Stomach smooth muscle (tissue), 2 donors: ENCODE measurements around the gene KATNB1.

Experiments used
- H3K27ac ChIP-seq: one replicate; pipeline ENCODE4 v1.7.0; 2013; ENCODE audit warnings: mild to moderate bottlenecking, low read length, inconsistent platforms
- H3K27me3 ChIP-seq, 2 donors: one replicate each; pipeline ENCODE4 v1.7.0; 2013; ENCODE audit warnings: low read length in 2 of 2; ENCODE audit not compliant: insufficient read depth in 2 of 2, control insufficient read depth in 1 of 2
- H3K36me3 ChIP-seq, 2 donors: one replicate each; pipeline ENCODE4 v1.7.0; 2013; ENCODE audit warnings: low read length in 2 of 2; ENCODE audit not compliant: control insufficient read depth in 2 of 2, insufficient read depth in 2 of 2
- H3K4me1 ChIP-seq: one replicate; pipeline ENCODE4 v1.7.0; 2013; ENCODE audit warnings: low read length; ENCODE audit not compliant: control insufficient read depth, insufficient read depth
- H3K4me3 ChIP-seq, 2 donors: one replicate each; pipeline ENCODE4 v1.7.0; 2013; ENCODE audit warnings: low read length in 2 of 2
- H3K9ac ChIP-seq, 2 donors: one replicate each; pipeline ENCODE4 v1.7.0; 2013; ENCODE audit warnings: low read length in 2 of 2, mild to moderate bottlenecking in 1 of 2
- H3K9me3 ChIP-seq, 2 donors: one replicate each; pipeline ENCODE4 v1.7.0; 2013; ENCODE audit warnings: low read length in 2 of 2; ENCODE audit not compliant: control insufficient read depth in 2 of 2
- donor health status: healthy.
- donor health status: Pancreatic carcinoma.

The KATNB1 gene

DNA sequence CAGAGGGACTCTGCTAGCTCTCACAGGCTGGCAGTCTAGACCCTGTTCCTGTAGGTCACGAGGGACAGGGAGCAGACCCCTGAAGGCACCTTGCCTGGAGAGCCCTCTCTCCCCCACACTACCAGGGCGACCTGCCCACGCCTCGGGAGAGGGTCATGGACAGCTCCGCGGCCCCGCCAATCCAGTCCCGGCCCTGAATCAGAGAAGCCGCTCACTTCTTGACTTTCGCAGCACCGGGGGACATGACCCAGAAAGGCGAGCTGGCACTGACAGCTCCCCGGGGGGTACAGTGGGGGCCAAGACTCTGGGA, 61.6 kb downstream of the KATNB1 start:
- Histone ChIP-seq H3K4me3 (no peak overlapping the region), H3K27ac (no peak overlapping the region)

DNA sequence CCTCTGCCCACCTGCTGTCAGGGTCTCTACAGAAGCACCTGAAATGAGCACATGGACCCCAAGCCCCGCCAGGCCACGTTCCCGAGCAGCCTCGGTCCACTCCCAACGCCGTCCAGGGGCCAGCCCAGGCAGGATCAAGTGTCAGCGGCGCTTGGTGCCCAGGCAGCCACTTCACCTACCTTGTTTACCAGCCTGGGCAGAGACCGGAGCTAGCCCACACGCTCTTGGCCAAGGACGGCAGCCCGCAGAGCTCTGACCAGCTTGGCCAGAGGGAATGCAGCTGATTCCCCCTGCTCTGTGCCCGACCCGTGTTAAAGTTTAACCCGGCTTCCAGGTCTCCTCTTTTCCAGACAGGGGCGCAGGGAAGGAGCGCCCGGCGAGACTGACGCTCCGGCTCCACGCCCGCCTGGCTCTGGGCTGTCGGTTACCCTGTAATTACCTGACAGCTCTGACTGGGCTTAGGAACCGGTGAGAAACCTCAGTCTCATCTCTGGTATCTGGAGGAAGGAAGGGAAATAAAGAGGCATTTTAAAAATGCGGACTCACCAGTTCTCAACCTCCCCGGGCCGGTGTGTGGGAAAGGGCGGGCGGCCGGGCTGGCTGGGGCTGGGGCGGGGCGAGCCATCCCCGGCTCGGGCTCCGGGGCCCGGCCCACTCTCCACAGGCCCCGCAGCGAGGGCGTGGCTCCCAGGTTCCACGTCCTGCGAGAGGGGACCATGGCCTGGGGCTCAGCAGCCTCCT, 62.1 kb downstream of the KATNB1 start:
- no peaks in the 10 kb centered on the region for H3K27me3 ChIP-seq
- H3K9me3 ChIP-seq = no peaks in the 10 kb centered on the region
- H3K4me3 ChIP-seq = no peak overlapping the region
- no peak overlapping the region for H3K27ac ChIP-seq
- peaks cover 0 to 4% of the 10 kb centered on the region in 2 donors for H3K36me3 ChIP-seq
- peaks cover 29% of the 10 kb centered on the region for H3K4me1 ChIP-seq
- no peak overlapping the region for H3K9ac ChIP-seq

More for the DNA sequence above, 61.6 kb downstream of the KATNB1 start:
- no peaks in the 10 kb centered on the region for H3K9me3 ChIP-seq
- no peaks in the 10 kb centered on the region for H3K27me3 ChIP-seq
- no peak overlapping the region for H3K9ac ChIP-seq
- peaks cover 0 to 4% of the 10 kb centered on the region in 2 donors for H3K36me3 ChIP-seq
- H3K4me1 ChIP-seq = peaks cover 25% of the 10 kb centered on the region

DNA sequence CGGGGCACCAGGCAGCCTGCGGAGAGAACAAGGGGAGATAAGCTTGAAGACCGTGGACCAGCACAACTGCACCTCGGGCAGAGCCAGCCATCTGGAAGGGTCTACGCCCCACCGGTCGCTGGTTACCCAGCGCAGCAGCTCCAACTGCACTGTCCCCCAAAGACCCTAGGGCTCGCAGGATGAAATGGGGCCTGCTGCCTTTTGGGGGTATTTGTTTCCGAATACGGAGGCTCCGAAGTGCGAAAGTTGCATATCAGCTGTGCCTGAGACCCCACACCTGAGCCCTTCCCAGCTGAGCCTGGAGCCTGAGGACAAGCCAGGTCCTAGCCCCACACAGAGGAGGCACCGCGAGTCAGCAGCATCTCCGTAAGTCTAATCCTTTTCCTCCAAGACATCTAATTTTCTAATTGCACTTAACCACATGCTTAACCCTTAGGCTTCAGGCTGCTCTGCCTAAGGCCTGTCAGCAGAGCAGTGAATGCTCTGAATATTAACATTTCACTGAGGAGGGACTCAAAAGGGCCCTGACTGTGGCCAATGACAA, 62.8 kb downstream of the KATNB1 start:
- Histone ChIP-seq H3K4me3 (no peak overlapping the region), H3K36me3 (peaks cover 0 to 4% of the 10 kb centered on the region in 2 donors), H3K27me3 (no peaks in the 10 kb centered on the region), H3K9me3 (no peaks in the 10 kb centered on the region), H3K27ac (no peak overlapping the region), H3K4me1 (peaks cover 35% of the 10 kb centered on the region), H3K9ac (no peak overlapping the region)

DNA sequence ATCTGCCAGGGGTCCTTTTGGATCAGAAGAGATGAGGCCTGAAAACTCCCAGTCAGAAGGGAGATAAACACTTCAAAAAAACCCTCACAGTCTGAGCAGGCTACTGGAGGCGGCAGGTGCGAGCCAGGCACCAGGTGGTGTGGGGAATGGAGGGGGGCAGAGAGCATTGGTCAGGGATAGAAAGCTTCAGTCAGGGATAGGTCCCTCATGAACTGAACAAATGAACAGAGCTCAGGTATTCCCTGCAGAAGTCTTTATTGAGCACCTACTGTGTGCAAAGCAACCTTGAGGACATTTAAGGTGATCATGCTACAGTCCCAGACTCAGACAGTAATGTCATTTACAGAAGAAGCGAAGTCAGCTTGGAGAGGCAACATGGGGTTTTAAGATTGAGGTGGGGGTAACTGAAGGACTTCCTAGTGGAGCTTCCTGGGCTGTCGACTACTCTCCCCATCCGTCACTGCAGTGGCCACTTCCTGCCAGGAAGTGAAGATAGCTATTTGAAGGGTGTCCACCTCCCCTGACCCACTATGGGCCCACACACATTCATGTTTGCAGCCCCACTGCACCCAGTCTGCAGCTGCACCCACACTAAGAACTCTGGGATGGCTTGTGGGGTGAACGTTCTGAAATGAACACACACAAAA, 63.5 kb downstream of the KATNB1 start:
- Histone ChIP-seq H3K9me3 (no peaks in the 10 kb centered on the region), H3K9ac (no peak overlapping the region), H3K27me3 (no peaks in the 10 kb centered on the region), H3K36me3 (peaks cover 0 to 4% of the 10 kb centered on the region in 2 donors), H3K4me3 (no peak overlapping the region), H3K27ac (no peak overlapping the region), H3K4me1 (peaks cover 41% of the 10 kb centered on the region)

DNA sequence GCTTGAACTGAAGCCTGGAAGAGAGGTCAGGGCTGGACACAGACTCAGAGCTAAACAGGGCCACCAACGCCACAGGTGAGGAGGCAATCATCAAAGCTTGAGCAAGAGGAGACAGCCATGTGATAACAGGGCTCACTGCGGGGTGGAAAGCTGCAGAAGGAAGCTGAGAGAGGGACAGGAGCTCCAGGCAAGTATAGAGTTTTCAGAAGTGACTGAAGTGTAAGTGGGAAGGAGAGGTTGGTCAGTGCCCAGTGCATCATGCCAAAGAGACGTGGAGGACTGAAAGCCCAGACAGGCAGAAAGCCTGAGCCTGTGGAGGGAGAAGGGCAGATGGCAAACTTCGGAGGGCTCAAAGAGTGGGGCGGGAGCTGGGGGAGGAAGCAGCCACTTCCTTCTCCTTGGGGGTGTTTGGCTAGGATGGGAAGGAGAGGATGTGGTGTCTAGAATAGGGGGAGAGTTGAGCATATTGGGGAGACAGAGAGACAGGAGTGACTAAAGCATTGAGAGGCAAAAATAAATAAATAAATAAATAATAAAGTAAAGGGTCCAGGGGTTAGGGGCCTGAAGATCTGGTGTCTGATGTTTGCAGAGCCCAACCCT, 64.1 kb downstream of the KATNB1 start:
- H3K4me1 ChIP-seq = peaks cover 43% of the 10 kb centered on the region

DNA sequence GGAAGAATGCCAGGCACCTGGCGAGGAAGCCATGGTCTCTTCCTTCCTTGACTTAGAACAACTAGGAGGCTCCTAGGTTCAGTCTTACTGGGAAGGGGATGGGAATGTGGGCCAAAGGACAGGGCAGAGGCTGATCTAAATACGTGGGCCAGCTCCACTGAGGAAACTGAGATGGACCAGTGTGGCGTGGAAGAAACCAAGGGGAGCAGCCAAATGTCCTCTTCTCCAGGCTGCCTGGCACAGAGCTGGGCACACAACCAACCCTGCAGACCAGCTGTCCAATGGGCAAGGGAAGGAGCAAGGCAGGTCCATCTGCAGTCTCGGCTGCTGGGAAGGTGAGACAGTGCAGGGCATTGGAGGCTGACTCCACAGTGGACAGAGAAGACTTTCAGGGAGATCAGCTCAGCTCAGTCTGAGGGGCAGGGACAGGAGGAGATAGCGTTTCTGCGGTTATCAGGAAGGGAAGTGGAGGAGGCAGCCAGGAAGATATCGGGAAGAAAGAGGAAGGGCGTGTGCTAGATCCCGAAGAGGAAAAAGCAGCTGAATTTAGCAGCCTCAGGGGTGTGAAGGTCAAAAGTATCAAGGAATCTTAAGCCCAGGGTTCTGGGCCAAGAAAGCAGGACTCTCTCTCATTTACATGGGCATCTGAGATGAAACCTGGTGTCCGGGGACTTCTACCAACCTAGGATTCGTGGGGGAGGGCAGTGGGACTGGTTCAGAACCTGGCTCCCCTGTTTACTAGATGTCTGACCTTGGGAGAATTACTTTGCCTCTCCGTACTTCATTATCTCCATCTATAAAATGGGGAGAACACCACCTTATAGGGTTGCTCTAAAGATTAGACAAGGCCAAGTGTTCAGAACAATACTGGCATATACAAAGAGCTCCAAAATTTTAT, 64.9 kb downstream of the KATNB1 start:
- Histone ChIP-seq H3K9ac (no peak overlapping the region), H3K4me3 (peak overlapping the region; percentile 51 to 80)

More for the DNA sequence above, 64.1 kb downstream of the KATNB1 start:
- Histone ChIP-seq H3K9me3 (no peaks in the 10 kb centered on the region), H3K9ac (no peak overlapping the region), H3K36me3 (peaks cover 0 to 3% of the 10 kb centered on the region in 2 donors), H3K27me3 (no peaks in the 10 kb centered on the region), H3K27ac (no peak overlapping the region), H3K4me3 (no peak overlapping the region)

DNA sequence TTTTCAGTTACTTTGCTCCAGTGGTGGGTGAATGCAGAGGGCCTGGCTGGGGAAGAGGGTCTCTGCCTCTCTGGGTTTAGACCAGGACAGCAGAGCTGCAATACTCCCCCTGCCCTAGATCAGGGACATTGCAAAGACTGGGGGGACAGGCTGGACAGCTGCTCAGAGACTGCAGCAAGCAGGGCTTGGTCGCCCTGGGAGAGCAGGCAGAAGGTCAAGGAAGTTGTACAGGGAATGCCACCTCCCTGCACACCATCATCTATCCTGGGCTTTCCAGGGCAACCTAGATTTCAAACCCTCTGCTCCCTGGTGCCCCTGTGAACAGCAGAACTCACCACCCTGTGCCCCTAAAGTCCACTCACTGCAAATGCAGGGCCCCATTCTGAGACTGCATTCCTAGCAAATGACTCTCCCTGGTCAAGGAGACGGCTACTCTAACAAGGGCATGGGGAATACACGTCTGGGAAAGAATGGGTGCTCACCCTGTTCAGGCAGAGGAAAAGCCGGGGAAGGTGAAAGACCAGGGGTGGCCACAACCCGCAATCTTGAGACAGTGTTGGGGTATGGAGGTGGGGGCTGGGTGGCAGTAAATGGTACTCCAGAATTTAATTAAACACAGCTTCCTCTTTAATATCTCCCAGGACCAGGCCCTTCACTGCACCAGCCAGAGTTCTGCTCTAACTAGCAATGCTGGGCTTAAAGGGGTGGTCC, 65.7 kb downstream of the KATNB1 start:
- Histone ChIP-seq H3K27me3 (no peaks in the 10 kb centered on the region), H3K4me3 (peak overlapping the region; percentile 51 to 80), H3K27ac (peak overlapping the region; percentile 75), H3K9ac (peak overlapping the region; percentile 74 to 80), H3K9me3 (no peaks in the 10 kb centered on the region), H3K4me1 (peaks cover 43% of the 10 kb centered on the region), H3K36me3 (no peaks in the 10 kb centered on the region)

More for the DNA sequence above, 64.9 kb downstream of the KATNB1 start:
- Histone ChIP-seq H3K4me1 (peaks cover 43% of the 10 kb centered on the region), H3K9me3 (no peaks in the 10 kb centered on the region), H3K36me3 (peaks cover 0 to 2% of the 10 kb centered on the region in 2 donors), H3K27ac (peak overlapping the region; percentile 75), H3K27me3 (no peaks in the 10 kb centered on the region)

DNA sequence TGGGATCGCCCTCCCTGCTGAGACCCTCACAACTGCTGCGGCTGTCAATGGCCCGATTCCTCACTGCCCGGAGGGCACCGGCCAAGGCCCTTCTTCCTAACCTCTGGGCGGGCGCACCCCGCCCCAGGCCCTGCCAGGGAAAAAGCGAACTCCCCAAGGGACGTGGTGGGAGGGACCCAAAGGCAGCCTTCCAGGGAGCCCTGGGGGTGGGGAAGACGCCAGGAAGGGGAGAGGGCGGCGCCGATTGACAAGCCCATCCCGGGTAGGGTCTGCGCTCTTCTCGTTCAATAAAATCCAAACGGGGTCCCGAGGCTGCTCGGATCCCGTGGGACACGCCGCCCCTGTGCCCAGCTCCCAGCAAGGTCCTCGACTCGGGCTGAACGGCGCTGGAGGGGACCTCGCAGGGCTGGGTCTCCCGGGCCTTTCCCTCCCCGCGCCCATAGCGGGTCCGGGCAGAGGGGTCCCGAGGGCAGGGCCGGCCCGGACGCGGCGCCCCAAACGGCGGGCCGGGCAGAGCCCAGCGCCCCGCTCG, 66.3 kb downstream of the KATNB1 start:
- Histone ChIP-seq H3K27me3 (no peaks in the 10 kb centered on the region), H3K9me3 (no peaks in the 10 kb centered on the region), H3K4me1 (peaks cover 43% of the 10 kb centered on the region), H3K4me3 (peak overlapping the region; percentile 51 to 80), H3K27ac (peak overlapping the region; percentile 75), H3K9ac (peak overlapping the region; percentile 74 to 80), H3K36me3 (no peaks in the 10 kb centered on the region)

DNA sequence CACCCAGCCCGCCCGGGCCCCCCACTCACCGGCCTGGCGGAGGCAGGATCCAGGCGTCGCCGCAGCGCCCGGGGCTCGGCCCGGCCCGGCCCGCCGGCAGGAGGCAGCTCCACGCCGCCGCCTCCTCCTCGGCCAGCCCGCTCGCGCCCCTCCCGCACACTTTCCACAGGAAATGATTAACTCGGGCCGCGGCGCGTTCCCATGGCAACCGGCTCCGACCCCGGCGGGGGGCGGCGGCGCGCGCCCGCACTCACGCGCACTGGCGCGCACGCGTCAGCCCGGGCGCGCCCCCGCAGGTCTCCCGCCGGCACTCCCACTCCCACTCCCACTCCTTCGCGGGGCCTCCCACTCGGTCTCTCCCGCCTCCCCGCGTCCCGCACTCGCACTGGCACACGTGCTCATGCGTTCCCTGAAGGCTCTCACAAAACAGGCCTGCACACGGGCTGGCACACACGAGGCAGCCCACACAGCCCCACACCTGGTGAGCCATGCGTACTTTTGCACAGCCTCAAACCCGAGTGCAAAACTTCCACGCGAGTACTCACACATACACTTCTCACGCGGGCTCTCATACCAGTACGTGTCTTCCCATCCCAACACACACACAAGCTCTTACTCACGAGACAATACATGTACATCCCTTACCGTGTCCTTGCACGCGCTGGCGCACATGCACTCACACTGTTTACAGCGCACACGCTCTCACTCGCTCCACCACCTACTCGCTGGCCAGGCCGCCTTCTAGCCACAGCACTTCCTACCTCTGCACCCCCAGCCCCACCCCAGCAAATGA, 67.0 kb downstream of the KATNB1 start, which contains the start of gene KIFC3:
TSS of gene KIFC3 (minus strand) at position 151 of the 793 bp plus-strand sequence. CDS start 4,248 bp downstream, outside the sequence.
- peak within 1 kb of the TSS; percentile 77 for H3K27ac ChIP-seq
- H3K36me3 ChIP-seq = no peaks in the 10 kb centered on the region
- no peaks in the 10 kb centered on the region for H3K9me3 ChIP-seq
- H3K27me3 ChIP-seq = no peaks in the 10 kb centered on the region
- H3K4me1 ChIP-seq = peaks cover 43% of the 10 kb centered on the region
- peak within 1 kb of the TSS; percentile 60 to 80 for H3K4me3 ChIP-seq
- H3K9ac ChIP-seq = peak within 1 kb of the TSS; percentile 74 to 80
